HTERT RPE-1 (cell line): ENCODE data around the gene NR2F2.

Experiments used
- in situ Hi-C: fragments of 300-500 bp; cut with MboI; formaldehyde crosslinking; loops from 4 replicates; pipeline ENCODE4 v1.14.3; 2020; ENCODE audit warnings: low sequenced_read_pairs

The NR2F2 gene

DNA sequence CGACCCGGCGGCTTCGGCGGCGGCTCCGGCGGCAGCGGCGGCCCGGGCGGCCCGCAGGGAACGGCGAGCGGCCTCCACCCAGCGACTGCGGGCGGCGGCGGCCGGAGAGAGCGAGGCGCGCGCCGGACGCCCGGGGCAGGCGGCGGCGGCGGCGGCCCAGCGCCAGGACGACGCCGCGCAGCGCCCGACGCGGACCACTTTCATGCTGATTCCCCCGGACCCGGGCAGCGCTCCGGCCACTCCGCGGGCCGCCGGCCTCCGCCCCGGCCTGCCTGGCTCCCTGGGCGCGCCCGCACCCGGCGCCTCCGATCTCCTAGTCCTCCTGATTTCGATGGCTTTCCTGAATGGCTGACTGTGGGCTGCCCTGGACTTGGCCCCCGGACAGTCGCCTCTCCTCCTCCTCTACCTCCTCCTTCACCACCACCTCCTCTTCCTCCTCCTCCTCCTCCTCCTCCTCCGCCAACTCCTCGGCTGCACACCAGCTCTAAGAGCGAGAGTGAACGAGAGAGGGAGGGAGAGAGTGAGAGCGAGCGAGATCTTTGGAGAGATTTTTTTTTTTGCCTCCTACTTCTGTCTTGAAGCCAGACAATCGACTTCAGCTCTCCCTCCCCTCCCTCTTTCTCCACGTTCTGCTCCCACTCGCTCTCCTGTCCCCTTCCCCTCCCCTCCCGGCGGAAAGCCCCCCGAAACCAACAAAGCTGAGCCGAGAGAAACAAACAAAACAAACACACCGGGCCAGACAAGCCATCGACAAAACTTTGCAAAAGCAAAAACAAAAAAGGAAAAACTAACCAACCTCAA lies 844 bp downstream of the NR2F2 start:
- in situ Hi-C loops = no loop called here

DNA sequence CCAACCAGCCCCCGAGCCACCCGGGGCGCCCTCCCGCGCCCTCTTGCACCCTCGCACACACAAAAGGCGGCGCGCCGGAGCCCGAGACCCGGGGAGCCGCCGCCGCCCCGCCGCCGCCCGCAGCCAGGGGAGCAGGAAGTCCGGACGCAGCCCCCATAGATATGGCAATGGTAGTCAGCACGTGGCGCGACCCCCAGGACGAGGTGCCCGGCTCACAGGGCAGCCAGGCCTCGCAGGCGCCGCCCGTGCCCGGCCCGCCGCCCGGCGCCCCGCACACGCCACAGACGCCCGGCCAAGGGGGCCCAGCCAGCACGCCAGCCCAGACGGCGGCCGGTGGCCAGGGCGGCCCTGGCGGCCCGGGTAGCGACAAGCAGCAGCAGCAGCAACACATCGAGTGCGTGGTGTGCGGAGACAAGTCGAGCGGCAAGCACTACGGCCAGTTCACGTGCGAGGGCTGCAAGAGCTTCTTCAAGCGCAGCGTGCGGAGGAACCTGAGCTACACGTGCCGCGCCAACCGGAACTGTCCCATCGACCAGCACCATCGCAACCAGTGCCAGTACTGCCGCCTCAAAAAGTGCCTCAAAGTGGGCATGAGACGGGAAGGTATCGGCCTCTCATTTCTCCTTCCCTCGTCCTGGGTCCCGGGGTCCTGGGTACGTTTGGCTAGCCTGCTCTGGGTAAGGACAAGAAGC lies 1.6 kb downstream of the NR2F2 start:
- in situ Hi-C loops = no loop called here

DNA sequence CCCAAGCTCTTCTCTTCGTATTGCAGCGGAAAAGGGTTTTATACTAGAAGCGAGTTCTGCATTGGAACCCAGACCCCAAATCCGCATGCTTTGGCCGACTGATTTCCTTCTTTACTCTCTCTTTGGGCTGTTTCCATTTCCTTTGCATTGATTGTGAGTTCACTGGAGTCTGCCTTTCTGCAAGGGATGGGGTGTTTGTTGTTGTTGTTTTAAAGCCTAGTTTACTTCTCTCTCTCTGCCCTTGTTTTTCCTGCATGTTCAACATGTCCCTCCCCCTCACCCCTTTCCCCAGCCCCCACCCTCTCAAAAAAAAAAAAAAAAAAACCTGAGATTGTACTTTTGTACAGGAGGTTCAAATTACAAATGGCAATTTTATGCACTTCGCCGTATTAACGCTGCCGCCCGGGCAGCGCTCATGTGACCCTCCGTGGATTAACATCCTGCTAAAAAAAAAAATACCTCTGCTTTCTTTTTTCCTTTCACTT lies 2.2 kb downstream of the NR2F2 start:
- in situ Hi-C loops = no loop called here

DNA sequence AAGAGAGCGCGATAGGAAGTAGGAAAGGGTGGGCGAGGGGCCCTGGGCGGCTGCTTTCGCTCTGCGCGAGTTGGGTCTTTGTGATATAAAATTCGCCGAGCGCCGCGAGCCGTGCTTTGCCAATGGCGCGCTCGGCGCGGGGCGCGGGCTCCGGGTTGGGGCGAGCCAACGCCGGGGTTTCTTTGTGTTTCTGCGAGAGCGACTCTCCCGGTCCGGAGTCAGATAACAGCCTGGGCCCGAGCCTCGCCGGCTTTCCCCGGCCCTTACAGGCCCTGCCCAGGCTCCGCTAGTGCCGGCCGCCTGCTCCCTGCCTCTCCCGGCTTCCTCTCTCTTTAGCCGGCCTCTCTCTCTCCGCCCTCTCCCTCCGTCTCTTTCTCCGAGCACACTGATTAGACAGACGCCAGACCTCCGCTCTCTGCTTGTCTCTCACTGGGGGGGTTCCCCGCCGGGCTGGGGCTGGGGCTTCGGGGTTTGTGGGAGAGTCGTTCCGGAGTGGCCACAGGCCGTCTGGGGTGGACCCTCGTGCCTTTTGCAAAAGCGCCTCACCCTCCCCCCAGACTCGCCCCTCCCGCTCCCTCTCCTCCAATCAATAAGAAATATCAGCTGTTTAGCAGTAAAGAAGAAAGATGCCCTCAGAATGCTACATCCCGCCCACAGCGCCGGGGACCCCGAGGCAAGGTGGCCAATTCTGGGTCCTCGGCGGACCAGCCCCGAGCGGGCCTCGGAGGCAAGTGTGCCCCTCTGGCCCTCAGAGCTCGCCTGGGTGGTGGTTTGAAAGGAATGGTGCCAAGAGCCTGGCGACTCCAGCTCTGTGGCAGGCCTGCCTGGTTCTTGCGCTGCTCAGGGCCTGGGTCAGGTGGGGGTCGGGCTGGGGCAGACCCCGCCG lies 2.9 kb downstream of the NR2F2 start:
- in situ Hi-C loops = no loop called here

DNA sequence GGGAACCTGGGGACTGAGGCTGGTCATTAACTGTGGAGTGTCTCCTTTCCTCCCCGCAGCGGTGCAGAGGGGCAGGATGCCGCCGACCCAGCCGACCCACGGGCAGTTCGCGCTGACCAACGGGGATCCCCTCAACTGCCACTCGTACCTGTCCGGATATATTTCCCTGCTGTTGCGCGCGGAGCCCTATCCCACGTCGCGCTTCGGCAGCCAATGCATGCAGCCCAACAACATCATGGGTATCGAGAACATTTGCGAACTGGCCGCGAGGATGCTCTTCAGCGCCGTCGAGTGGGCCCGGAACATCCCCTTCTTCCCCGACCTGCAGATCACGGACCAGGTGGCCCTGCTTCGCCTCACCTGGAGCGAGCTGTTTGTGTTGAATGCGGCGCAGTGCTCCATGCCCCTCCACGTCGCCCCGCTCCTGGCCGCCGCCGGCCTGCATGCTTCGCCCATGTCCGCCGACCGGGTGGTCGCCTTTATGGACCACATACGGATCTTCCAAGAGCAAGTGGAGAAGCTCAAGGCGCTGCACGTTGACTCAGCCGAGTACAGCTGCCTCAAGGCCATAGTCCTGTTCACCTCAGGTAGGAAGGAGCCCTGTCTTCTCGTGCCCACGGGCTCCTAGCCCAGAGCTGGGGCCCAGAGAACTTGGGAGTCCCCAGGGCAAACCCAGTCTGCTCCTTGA lies 3.7 kb downstream of the NR2F2 start:
- in situ Hi-C loops = no loop called here

DNA sequence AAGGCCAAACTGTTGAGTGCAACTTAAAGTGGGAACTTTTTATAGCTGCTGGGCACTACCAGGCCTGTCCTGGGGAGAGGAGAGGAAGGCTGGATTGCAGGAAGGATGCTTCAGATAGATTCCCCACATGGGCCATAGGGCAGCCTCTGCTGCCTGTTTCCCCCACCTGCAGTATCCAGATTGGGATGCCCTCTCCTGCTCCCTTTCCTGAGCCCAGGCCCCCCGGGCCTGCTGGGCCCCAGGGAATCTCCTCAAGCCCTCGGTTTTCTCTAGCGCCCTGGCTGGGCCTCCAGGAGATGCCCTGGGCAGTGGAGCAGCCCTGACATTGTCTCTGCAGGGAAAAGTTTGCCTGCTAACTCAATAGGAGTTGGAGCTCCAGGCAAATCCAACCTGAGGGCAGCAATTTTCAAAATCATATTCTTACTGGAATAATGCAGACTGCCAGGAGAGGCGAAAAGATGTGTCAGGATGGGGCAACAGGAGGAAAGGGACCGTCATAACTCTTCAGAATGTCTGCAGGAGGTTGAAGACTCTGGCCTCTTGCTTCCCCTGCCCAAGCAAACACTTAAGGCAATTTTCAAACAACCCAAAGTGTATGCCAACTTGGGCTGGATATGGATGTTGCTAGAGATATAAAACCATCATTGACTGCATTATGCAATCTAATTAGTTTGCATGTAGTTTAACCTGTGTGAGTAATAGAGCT lies 4.4 kb downstream of the NR2F2 start:
- in situ Hi-C loops = no loop called here

DNA sequence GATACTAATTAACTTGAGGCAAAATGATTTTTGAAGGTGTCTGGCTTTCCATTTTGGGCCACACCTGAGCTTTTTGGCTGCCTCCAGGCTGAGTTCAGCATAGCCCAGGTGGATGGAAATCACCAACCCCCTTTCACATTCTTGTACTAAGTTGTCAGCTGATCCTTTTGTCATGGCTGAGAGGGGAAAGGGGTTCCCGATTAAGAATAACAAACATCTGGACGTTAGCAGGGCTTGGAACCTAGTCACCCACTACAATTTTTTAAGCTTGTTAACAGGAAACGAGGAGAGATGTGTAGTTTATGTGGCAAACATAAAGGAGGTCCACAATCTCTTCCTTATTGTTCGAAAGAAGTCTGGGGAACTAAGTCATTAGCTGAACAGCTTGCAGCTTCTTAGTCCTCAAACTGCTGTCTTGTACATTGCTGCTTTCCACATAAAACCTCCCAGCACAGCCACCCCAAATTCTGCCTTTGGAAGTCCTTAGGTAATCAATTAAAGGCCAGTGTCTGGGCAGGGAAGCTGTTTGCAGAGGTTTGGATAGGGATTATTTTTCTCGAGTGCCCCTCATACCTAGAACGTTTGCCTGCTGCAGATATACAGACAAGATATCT lies 5.0 kb downstream of the NR2F2 start:
- in situ Hi-C loops = no loop called here

DNA sequence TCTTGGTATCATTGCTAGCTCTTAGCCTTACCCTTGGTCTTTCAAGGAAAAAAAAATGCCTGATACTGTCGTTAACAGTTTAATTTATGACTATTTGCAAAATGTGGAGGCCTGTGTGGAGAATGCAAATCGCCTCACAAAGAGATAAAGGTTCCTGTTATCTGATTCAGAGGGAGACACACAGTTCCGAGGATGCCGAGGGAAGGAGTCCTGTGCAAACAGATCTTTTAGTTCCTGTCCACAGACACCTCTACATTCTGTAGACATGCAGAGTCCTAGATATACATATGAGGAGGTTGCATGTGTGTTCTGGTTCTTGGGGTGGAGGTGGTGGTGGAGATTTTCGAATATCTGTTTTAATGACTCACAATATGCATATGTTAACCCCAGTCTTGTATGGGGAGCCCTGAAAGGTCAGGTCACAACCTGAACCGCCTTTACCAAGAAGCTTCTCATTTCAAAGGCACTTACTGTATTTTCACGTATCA lies 5.7 kb downstream of the NR2F2 start:
- in situ Hi-C loops = no loop called here

DNA sequence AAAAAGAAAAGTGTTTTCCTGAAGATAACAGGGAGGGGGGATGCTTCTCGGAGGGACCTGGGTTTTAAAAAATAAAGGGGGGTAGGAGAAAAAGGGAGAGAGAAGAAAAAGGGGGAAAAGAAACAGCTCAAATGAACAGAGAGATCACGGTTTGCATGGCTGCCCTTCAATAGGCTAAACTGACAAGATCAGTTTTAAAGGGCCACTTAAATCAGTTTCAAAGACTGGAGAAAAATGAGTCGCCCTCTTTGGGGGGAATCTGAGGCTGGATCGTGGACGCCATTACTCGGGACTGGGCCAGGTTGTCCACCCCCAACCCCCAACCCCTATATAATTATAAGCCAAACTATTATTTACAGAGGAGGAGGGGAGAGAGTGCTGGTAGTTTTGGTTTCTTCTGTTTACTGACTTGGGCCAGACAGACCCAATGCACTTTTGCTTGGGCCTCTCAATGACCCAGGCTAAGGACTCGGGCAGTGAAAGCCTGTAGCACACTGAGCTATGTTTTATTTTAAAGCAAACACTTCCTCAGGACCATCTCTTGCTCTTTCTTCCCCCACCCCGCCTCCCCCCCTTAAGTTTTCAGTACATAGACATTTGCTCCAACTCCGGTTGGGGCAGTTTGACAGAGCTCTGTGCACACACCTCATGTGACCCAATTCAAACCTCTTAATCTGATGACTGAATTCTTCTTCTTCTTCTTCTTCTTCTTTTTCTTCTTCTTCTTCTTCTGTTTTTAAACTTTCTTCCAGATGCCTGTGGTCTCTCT lies 6.3 kb downstream of the NR2F2 start:
- in situ Hi-C loops = no loop called here

DNA sequence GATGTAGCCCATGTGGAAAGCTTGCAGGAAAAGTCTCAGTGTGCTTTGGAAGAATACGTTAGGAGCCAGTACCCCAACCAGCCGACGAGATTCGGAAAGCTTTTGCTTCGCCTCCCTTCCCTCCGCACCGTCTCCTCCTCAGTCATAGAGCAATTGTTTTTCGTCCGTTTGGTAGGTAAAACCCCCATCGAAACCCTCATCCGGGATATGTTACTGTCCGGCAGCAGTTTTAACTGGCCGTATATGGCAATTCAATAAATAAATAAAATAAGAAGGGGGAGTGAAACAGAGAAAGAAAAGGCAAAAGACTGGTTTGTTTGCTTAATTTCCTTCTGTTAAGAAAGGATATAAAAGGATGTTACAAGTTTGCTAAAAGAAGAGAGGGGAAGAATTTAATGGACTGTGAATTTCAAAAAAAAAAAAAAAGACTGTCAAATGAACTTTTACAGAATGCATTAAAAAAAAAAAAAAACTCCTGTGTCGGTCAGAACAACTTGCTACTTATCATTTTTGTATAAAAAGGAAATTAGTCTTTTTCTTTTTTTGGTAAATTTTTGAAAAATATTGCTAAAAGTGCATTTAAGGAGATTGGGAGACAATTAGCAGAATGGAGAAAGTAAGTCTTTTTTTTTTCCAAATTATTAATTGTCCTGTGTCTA lies 7.0 kb downstream of the NR2F2 start:
- in situ Hi-C loops = no loop called here

DNA sequence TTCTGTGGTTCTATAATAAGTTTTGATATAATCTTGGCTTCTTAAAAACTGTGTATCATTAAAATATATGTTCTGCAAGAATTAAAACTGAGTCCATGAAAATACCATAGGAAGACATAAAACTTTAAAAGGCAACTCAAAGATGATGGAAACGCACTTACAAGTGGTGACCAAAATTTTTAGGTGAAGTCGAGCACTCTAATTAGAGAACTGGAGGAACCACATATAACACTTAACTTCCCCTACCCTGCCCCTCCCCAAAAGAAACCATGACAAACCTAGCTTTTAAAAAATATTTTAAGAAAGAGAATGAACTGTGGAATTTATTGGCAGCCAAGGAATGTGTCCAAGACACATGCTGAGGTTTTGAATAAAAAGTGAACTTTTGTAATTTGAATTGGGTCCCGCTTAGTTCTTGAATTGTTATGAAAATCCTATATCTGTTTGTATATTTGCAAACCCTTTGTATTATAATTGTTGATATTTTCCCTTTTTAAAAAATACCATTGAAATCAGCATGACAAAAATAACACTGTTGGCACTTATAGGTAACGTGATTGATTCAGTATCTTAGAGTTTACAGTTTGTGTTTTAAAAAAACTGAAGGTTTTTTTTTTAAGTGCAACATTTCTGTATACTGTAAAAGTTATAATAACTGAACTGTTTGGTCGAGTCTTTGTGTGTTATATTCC lies 7.7 kb downstream of the NR2F2 start:
- in situ Hi-C loops = no loop called here

DNA sequence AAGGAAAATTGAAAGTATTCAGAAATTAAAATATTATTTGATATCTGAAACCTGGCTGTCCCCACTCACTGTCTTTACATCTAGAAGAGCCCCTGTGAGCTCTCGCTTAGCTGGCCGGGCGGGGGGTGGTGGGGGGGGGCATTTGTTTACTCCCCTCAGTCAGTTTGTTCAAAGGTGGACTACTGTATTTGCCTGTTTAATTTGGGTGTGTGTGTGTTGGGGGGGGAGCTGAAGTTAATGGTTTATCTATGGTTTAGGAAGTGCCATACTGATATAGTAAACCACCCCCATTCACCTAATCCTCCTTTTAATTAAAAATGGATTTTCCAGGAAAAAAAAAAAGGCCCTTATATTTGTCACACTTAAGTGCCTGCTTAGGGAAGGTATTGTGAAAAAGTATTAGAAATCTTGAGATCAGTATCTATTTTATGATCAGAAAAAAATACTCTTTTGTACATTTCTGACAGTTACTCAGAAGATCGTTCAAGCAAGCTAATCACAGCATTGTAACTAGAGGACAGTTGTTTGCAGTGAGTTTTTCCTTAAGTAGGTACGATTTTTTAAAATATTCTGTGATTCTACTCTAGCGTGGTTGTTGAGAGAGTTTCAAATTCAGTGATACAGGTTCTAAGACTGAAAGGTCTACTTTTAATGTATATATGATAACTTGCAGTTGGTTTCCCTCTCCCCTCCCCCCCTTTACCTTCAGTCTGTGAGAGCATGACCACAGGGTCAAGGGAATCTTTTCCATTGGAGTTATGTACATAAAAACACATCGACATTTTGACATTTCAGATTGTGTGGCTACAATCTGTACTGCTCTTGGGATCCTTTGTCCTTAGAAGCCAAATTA lies 8.5 kb downstream of the NR2F2 start:
- in situ Hi-C loops = no loop called here

DNA sequence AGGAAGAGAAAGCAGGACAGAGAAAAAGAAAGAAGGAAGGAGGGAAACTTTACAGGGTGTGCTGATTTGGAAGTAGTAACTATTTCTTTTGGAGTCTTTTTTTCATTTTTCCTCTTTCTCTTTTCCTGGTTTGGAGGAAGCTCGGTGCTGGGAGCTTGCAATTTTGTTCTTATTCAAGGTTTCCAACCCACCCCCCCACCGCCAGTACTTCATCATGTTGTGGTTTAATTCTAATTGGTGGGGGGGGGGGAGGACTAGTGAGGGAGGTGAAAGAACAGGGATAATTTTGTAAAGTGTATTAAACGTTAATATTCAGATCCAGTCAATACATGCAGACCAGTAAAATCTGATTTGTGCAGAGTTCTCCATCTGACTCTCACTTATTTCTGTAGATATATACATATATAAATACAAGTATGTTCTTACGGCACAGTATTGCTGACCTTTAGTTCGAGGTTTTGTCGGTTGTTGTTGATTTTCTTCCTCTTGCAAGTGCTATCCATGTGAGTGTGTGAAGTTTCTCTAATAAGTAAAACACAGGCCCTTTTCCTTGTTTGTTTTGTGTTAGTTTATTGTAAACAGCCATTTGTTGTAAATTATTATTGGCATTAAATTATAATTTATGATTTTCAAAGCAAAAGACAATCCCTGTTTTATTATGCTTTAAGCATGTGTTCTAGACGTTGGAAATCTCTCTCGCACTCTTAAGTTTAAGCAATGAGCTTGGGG lies 9.3 kb downstream of the NR2F2 start:
- in situ Hi-C loops = no loop called here

DNA sequence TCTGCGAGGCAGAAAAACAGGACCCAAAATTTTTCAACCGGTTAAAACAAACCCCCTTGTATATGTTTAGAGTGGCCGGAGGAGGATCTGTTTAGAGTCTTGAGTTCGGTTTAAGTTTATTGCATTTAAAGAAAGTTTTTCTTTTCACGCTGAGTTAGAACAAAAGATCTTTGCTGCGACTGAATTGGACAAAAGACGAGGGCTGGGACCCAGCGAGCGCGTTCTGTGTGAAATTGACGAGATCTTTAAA lies 9.8 kb downstream of the NR2F2 start:
- in situ Hi-C loops = no loop called here

DNA sequence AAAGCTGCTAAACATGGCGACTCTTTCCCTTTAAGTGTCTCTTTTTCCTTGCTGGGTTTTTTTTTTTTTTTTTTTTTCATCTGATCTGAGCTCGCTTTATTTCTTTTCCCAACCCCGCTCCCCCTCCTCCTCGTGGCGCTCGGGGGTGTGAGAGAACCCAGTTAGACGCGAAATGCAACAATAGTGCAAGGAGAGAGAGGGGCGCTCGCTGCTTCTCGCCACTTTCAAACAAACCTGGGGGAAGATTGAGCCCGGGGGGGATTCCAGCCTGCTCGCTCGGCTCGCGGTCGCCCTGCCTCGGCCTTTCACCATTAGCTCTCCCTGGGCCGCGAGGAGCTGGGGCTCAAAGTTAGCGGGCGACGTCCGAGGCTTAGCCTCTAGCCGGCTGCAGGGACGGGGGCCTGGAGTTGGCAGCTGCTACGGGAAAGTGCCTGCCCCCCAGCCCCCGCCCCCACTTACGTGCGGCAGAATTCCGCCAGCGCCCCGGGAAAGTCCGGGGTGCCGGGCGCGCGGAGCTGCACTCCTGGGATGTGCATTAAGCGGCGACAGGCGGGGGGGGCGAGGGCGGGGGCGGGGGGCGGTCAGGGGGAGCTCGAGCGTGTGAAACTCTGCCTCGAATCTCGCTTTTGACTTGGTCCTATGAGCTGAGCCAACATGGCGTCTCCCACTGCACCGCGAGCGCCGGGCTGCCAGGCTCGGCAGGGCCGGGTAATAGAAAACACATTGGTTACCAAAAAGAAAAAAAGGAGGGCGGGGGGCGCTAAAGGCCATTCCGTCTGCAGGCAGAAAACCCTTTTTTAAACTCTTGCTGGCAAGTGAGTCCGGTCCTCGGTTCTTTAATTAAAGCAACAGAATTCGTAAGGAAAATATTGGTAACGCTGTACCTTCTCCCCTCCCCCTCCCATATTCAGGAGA lies 10.4 kb downstream of the NR2F2 start:
- in situ Hi-C loops = no loop called here
